ENCODE measurements around the gene CDKAL1.

GRCh38 chr6:20746024-20746423 is 211.8 kb downstream of the CDKAL1 start:
- TF ChIP-seq POLR2AphosphoS5 (IDR thresholded peaks at IDR 0.05), result no peak
- no peak for TF ChIP-seq CTCF (IDR thresholded peaks at IDR 0.05)

All from esophagus muscularis mucosa (tissue), 3 donors.